GM19238 (cell line): Measurements from ENCODE around the gene ITPR1.

Source experiments
- DNase-seq: peaks from one replicate; pipeline ENCODE4 v3.0.0; 2011; ENCODE audit warnings: low spot score; ENCODE audit not compliant: insufficient read length

The ITPR1 gene

GRCh38 chr3:4678320-4678719 is 185.2 kb downstream of the ITPR1 start:
- no peak for DNase-seq

GRCh38 chr3:4680227-4680691 is 187.1 kb downstream of the ITPR1 start:
- DNase-seq: no peak

- DNase-seq: no peak
These were observed 187.7 kb downstream of the ITPR1 start for GRCh38 chr3:4680871-4681300.

- DNase-seq: no peak
These were observed 188.2 kb downstream of the ITPR1 start for GRCh38 chr3:4681301-4681700.

- DNase-seq: no peak
These were observed 191.0 kb downstream of the ITPR1 start for GRCh38 chr3:4684117-4684516.

- DNase-seq: no peak
These were observed 191.8 kb downstream of the ITPR1 start for GRCh38 chr3:4684976-4685375.

- DNase-seq: no peak
These were observed 192.7 kb downstream of the ITPR1 start for GRCh38 chr3:4685673-4686345.

GRCh38 chr3:4686619-4687018 is 193.5 kb downstream of the ITPR1 start:
- no peak for DNase-seq

- no peak for DNase-seq
These were observed 194.0 kb downstream of the ITPR1 start for GRCh38 chr3:4687167-4687566.

- no peak for DNase-seq
These were observed 194.4 kb downstream of the ITPR1 start for GRCh38 chr3:4687596-4687995.

GRCh38 chr3:4688411-4688810 is 195.3 kb downstream of the ITPR1 start:
- no peak for DNase-seq

- DNase-seq: no peak
These were observed 195.9 kb downstream of the ITPR1 start for GRCh38 chr3:4689021-4689420.

- no peak for DNase-seq
These were observed 197.1 kb downstream of the ITPR1 start for GRCh38 chr3:4690277-4690676.

GRCh38 chr3:4693620-4694019 is 200.5 kb downstream of the ITPR1 start:
- DNase-seq: peak; percentile 7

GRCh38 chr3:4695846-4696245 is 202.7 kb downstream of the ITPR1 start:
- no peak for DNase-seq

- DNase-seq: no peak
These were observed 203.1 kb downstream of the ITPR1 start for GRCh38 chr3:4696266-4696665.

- no peak for DNase-seq
These were observed 205.1 kb downstream of the ITPR1 start for GRCh38 chr3:4698125-4698821.

- no peak for DNase-seq
These were observed 209.9 kb downstream of the ITPR1 start for GRCh38 chr3:4703054-4703480.

GRCh38 chr3:4704552-4704951 is 211.4 kb downstream of the ITPR1 start:
- DNase-seq: no peak

GRCh38 chr3:4707324-4707723 is 214.2 kb downstream of the ITPR1 start:
- DNase-seq: no peak

- no peak for DNase-seq
These were observed 215.1 kb downstream of the ITPR1 start for GRCh38 chr3:4708230-4708629.

GRCh38 chr3:4709341-4709740 is 216.2 kb downstream of the ITPR1 start:
- no peak for DNase-seq

- DNase-seq: no peak
These were observed 217.0 kb downstream of the ITPR1 start for GRCh38 chr3:4710191-4710590.
